Duodenal mucosa (tissue), 2 donors: ENCODE results near the gene CD72.
"Not testable (repeated sequence)": the region's sequence is repeated elsewhere in the genome, so short reads cannot be mapped to it uniquely, and the experiment has no call there.

ENCODE experiments used
- H3K27ac ChIP-seq: one replicate; pipeline ENCODE4 v1.7.0; 2013; ENCODE audit warnings: low read depth, low read length
- H3K27me3 ChIP-seq, 2 donors: one replicate each; pipeline ENCODE4 v1.7.0; 2013; ENCODE audit warnings: low read length in 2 of 2, control low read depth in 1 of 2; ENCODE audit not compliant: insufficient read depth in 2 of 2, control insufficient read depth in 1 of 2
- H3K36me3 ChIP-seq, 2 donors: one replicate each; pipeline ENCODE4 v1.7.0; 2013; ENCODE audit warnings: low read length in 2 of 2, control low read depth in 1 of 2; ENCODE audit not compliant: insufficient read depth in 2 of 2, control insufficient read depth in 1 of 2
- H3K4me1 ChIP-seq, 2 donors: one replicate each; pipeline ENCODE4 v1.7.0; 2013; ENCODE audit warnings: low read length in 2 of 2, control low read depth in 1 of 2; ENCODE audit not compliant: insufficient read depth in 2 of 2, control insufficient read depth in 1 of 2
- H3K4me3 ChIP-seq, 2 donors: one replicate each; pipeline ENCODE4 v1.7.0; 2013; ENCODE audit warnings: low read length in 2 of 2, low read depth in 1 of 2
- H3K9ac ChIP-seq, 2 donors: one replicate each; pipeline ENCODE4 v1.7.0; 2013; ENCODE audit warnings: low read length in 2 of 2, low read depth in 1 of 2
- H3K9me3 ChIP-seq, 2 donors: one replicate each; pipeline ENCODE4 v1.7.0; 2013; ENCODE audit warnings: low read length in 2 of 2, control low read depth in 1 of 2; ENCODE audit not compliant: control insufficient read depth in 1 of 2

The CD72 gene

DNA sequence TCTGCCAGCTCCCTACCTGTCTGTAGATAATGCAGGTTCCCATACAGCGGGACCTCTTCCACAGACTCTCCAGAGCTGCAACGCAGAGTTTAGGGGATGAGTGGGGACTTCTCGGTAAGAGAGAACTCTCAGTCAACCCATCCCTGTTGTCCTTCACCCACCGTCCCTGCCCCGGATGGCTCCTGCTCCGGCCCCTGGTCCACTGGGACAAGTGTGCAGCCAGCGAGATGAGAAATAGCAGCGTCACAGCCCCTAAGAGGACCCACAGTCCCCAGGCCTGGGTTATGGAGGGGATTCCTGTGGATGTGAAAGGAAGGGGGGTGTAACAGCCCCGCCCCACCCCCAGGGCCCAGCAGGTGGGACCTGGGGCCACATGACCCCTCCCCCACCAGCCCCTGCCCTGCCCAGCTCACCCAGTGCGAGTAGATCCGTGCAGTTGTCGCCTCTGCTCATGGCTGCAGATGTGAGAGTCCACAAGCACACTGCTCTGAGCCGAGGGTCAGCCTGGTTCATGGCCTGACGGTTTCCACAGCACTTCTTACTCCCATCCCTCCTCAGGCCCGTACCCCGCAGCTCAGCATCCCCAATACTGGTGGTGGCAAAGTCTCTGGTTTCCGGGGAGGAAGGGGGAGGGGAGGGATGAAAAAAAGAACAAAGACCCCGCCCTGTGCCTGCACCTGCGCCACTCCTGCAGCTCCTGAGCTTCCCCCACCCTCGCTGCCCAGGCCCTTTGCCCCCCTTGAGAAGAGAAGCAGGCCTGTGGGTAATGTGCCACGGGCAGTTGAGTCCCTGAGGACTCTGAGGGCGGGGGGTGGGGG lies 32.3 kb upstream of the CD72 start, which contains the start of gene SIT1:
TSS of gene SIT1 (minus strand) at position 591 of the 818 bp plus-strand sequence. CDS start at position 513, 78 bp downstream.
- Histone ChIP-seq H3K27ac (no peak within 1 kb of the TSS), H3K4me1 (peaks cover 7 to 13% of the 10 kb centered on the region in 2 donors), H3K9ac (peak within 1 kb of the TSS in 1 of 2 donors; percentile 52), H3K9me3 (no peaks in the 10 kb centered on the region), H3K36me3 (no peaks in the 10 kb centered on the region), H3K4me3 (peak within 1 kb of the TSS; percentile 50 to 55), H3K27me3 (no peaks in the 10 kb centered on the region)

DNA sequence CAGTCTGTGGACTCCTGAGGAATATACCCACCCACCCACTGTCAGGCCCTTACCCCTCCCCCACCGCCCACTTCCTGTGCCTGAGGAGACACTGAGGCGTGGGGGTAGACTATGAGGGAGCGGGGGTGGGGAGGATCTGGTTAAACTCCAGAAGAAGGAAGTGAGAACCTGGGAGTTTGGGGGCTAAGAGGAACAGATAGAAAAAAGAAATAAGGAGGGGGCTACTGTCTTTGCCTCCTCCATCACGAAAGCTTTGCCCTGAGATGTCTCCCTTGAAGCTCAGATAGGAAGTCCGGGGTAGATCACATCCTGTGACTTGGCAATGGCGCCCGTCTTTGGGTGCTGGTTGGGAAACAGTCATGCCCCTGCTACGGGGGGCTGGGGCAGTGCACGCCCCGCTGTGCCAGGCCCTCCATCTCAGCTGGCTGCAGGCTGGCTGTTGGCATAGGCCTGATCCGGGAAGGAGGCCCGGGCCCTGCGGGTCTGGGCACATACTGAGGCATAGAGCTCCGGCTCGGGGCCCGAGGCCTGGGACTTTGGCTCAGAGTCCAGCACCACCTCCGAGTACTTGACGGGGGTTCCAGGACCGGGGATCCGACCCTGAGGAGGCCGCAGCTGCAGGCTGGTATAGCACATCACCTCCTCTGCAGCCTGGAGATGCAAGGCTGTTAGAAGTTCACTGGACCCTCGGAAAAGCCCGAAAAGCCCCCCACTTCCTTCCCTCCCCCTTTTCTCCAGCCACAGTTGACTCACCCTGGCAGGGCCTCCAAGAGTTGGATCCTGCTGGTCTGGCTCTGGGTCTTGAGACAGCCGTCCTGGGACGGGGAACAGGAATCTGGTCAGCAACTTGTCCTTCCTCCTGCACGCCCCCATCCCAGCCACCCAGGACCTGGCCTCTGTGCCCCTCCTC lies 31.5 kb upstream of the CD72 start:
- Histone ChIP-seq H3K27ac (no peak overlapping the region), H3K27me3 (no peaks in the 10 kb centered on the region), H3K9ac (peak overlapping the region in 1 of 2 donors; percentile 52), H3K4me1 (peaks cover 7 to 13% of the 10 kb centered on the region in 2 donors), H3K36me3 (no peaks in the 10 kb centered on the region), H3K9me3 (no peaks in the 10 kb centered on the region), H3K4me3 (peak overlapping the region; percentile 50 to 55)

DNA sequence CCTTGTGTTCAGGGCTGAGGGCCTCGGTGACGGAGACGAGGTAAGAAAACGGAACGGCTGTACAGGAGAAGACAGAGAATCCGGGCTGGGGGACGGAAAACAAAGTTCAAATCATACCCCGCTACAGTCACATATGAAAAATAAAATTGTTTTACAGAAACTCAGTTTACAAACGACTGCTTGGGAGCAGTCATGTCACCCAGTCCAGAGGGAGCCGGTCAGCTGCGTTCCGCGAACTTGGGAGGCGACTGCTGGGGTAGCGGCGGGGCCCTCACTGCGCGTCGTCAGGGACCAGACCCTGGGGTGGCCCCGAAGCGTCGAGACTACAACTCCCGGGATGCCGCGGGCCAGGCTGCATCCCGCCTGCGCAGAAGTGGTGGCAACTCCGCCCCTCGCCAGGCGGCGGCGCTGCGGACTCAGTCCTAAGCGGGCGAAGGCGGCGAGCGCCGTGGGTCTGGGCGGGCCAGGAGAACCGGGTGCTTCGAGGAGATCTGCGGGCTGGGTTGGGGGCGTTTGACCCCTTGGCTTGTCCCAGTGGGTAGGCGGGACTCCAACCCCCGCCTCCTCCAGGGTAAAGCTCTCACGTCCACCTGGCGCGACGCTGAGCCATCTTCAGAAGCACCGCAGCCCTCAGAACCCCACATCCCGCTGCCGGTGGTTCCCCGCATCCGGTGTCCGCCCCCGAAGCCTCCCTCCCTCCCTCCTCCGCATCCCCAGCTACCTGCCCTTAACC lies 28.5 kb upstream of the CD72 start:
- Histone ChIP-seq H3K36me3 (no peaks in the 10 kb centered on the region), H3K9ac (peak overlapping the region; percentile 94 to 96), H3K27ac (peak overlapping the region; percentile 84), H3K27me3 (no peaks in the 10 kb centered on the region), H3K4me1 (peaks cover 7 to 10% of the 10 kb centered on the region in 2 donors), H3K9me3 (no peaks in the 10 kb centered on the region), H3K4me3 (peak overlapping the region; percentile 89 to 91)

DNA sequence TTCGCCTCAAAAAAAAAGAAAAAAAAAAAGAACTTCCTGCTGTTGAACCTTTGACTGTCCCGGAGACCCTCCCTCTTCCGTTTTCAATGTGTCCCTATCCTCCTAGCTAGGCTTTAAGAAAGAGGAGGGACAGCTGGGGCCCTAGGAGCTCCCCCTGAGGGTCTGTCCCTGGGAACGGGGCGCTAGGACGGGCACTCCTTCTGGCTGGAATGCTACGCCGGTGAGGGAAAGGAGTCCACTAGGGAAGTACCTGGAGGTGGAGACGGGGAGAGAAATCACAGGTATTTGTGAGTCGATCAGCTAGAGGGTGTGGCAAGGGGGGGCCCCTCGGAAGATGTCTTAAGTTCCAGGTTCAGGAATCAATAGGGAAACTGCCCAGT lies 27.9 kb upstream of the CD72 start:
- no peaks in the 10 kb centered on the region for H3K9me3 ChIP-seq
- peak overlapping the region; percentile 84 for H3K27ac ChIP-seq
- H3K4me1 ChIP-seq: peaks cover 7 to 10% of the 10 kb centered on the region in 2 donors
- no peaks in the 10 kb centered on the region for H3K27me3 ChIP-seq
- peak overlapping the region; percentile 94 to 96 for H3K9ac ChIP-seq
- H3K36me3 ChIP-seq: no peaks in the 10 kb centered on the region
- H3K4me3 ChIP-seq: peak overlapping the region; percentile 89 to 91

DNA sequence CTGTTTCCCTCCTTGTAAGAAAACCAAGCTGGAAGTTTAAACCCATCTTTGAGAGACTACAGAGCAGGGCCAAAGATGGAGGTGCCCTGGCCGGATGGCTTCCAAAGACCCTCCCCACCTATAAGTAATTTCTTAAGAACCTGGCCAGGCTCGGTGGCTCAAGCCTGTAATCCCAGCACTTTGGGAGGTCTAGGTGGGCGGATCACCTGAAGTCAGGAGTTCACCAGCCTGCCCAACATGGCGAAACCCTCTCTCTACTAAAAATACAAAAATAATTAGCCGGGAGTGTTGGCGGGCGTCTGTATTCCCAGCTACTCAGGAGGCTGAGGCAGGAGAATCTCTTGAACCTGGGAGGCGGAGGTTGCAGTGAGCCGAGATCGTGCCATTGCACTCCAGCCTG lies 27.5 kb upstream of the CD72 start:
- H3K4me3 ChIP-seq: peak overlapping the region; percentile 89 to 91
- not testable (repeated sequence) for H3K27me3 ChIP-seq, H3K36me3 ChIP-seq, H3K27ac ChIP-seq, H3K9me3 ChIP-seq, H3K4me1 ChIP-seq
- H3K9ac ChIP-seq: peak overlapping the region; percentile 94 to 96

DNA sequence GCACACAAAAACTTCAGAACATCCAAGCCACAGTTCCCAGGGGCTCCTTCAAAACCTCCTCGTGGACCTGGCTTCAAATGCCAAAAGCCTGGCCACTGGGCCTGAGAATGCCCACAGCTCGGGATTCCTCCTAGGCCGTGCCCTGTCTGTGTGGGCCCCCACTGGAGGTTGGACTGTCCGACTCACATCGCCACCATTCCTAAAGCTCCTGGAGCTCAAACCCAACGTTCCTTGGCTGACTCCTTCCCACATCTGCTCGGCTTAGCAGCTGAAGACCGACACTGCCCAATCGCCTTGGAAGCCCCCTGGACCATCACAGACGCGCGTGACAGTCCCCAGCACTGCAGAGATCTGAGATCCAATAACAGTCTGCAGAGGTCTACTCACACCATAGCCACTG lies 24.8 kb upstream of the CD72 start:
- no peak overlapping the region for H3K9ac ChIP-seq
- H3K36me3 ChIP-seq: no peaks in the 10 kb centered on the region
- peaks cover 4 to 10% of the 10 kb centered on the region in 2 donors for H3K4me1 ChIP-seq
- H3K27me3 ChIP-seq: no peaks in the 10 kb centered on the region
- no peaks in the 10 kb centered on the region for H3K9me3 ChIP-seq
- no peak overlapping the region for H3K27ac ChIP-seq
- H3K4me3 ChIP-seq: no peak overlapping the region

DNA sequence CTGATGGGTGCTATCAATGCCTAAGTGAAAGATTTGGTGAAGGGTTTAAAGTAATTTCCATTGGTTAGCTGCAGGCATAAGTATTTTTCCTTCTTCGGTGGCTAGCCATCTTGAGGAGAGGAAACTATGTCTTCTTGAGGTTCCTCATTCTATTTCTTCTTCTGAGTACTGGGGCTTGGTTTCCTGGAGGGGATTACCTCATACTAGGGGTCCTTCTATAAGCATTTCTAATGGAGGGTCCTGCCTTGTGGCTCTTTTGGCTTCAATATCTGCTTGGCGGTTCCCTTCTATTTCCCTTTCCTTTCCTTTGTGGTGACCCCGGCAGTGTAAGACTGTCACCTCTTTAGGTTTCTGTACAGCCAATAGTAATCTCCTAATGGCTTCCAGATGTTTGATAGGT lies 23.3 kb upstream of the CD72 start:
- H3K27me3 ChIP-seq, H3K9ac ChIP-seq, H3K9me3 ChIP-seq, H3K27ac ChIP-seq, H3K36me3 ChIP-seq, H3K4me1 ChIP-seq, H3K4me3 ChIP-seq: not testable (repeated sequence)

DNA sequence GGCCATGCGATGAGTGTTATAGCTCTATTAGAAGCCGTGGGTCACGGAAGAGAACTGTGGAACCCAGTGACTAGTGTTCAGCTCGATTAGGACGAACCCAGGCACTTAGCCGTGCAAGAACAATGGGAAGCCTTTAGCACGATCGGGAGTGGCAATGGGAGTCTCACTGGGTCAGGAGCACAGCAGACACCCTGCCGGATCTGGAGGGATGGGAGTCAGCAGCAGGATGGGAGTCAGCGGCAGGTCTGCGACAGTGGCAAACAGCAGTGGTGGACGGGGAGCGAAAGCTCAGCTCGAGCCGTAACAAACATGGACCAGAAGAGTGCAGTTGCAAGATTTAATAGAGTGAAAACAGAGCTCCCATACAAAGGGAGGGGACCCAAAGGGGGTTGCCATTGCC lies 22.2 kb upstream of the CD72 start:
- H3K27ac ChIP-seq, H3K27me3 ChIP-seq, H3K36me3 ChIP-seq, H3K9ac ChIP-seq, H3K4me3 ChIP-seq, H3K9me3 ChIP-seq, H3K4me1 ChIP-seq: not testable (repeated sequence)

DNA sequence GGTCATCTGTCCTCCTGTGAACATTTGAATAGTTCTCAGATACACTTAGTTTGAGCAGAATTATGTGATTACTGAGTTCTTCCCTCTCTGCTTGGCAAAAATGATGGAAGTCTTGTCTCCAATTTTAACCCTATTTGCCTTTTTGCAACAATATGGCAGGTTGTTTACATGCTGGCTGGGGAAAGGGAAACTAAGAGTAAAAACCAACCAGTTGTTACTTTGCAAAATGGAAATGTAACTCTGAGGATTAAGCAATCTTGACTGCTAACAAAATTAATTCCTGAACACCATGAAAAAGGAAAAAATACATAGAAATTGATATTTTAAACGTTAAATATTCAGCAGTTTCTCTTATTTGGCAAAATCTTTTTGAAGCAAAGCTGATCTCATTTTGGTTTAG lies 21.4 kb upstream of the CD72 start:
- no peak overlapping the region for H3K9ac ChIP-seq
- no peaks in the 10 kb centered on the region for H3K27me3 ChIP-seq
- H3K27ac ChIP-seq: peak overlapping the region; percentile 20
- H3K9me3 ChIP-seq: no peaks in the 10 kb centered on the region
- no peak overlapping the region for H3K4me3 ChIP-seq
- H3K4me1 ChIP-seq: no peaks in the 10 kb centered on the region
- H3K36me3 ChIP-seq: no peaks in the 10 kb centered on the region
